Endodermal cell (in vitro differentiated cells): Measurements from ENCODE around the gene BUB3. TPM values are rescaled to one million over a fixed set of nuclear protein-coding genes. Genes with fewer than 3 reads are reported as not detected.

Source experiments
- DNase-seq: peaks from one replicate; pipeline ENCODE4 v3.0.0-alpha.2; 2017
- H3K27ac ChIP-seq: 2 replicates; pipeline ENCODE4 v1.5.1; 2013; ENCODE audit warnings: mild to moderate bottlenecking, low read depth, low read length, moderate library complexity
- H3K27me3 ChIP-seq: 2 replicates; pipeline ENCODE4 v1.6.1; 2013; ENCODE audit warnings: mild to moderate bottlenecking, low read length, moderate library complexity; ENCODE audit not compliant: insufficient read depth, control insufficient read depth, poor library complexity, severe bottlenecking
- H3K36me3 ChIP-seq: 2 replicates; pipeline ENCODE4 v1.7.0; 2013; ENCODE audit warnings: mild to moderate bottlenecking, low read length, moderate library complexity; ENCODE audit not compliant: control insufficient read depth, insufficient read depth
- H3K4me1 ChIP-seq: one replicate; pipeline ENCODE4 v1.7.0; 2013; ENCODE audit warnings: low read length; ENCODE audit not compliant: control insufficient read depth, insufficient read depth
- H3K4me3 ChIP-seq: 2 replicates; pipeline ENCODE4 v1.5.1; 2013; ENCODE audit warnings: mild to moderate bottlenecking, low read length, moderate library complexity
- H3K9ac ChIP-seq: 2 replicates; pipeline ENCODE4 v1.6.1; 2013; ENCODE audit warnings: mild to moderate bottlenecking, low read length, moderate library complexity; ENCODE audit not compliant: poor library complexity, severe bottlenecking; ENCODE audit errors: extremely low read depth
- H3K9me3 ChIP-seq: 2 replicates; pipeline ENCODE4 v1.6.1; 2013; ENCODE audit warnings: mild to moderate bottlenecking, low read length, moderate library complexity; ENCODE audit not compliant: control insufficient read depth
- H3K27ac Mint-ChIP-seq: 2 replicates; pipeline ENCODE4 v1.8.0; 2020; ENCODE audit warnings: mixed read lengths
- H3K27me3 Mint-ChIP-seq: 2 replicates; pipeline ENCODE4 v1.8.0; 2021; ENCODE audit warnings: mild to moderate bottlenecking, mixed read lengths; ENCODE audit not compliant: insufficient read depth
- H3K36me3 Mint-ChIP-seq: 2 replicates; pipeline ENCODE4 v1.8.0; 2020; ENCODE audit warnings: low read depth, mixed read lengths
- H3K4me1 Mint-ChIP-seq: 2 replicates; pipeline ENCODE4 v1.8.0; 2020; ENCODE audit warnings: mixed read lengths
- H3K4me3 Mint-ChIP-seq: 2 replicates; pipeline ENCODE4 v1.8.0; 2020; ENCODE audit warnings: mild to moderate bottlenecking, moderate library complexity, mixed read lengths
- H3K9me3 Mint-ChIP-seq: 2 replicates; pipeline ENCODE4 v1.8.0; 2020; ENCODE audit warnings: mild to moderate bottlenecking, mixed read lengths
- WGBS, 2 experiments: methylation state at CpG; one replicate each; pipeline versions ENCODE4 v1.1.5 to v1.1.7; 2013; ENCODE audit warnings: missing lambda C conversion rate in 2 of 2, mixed read lengths in 1 of 2; ENCODE audit not compliant: insufficient coverage in 1 of 2, insufficient read length in 1 of 2; 5-methylcytosine and 5-hydroxymethylcytosine counted together
- total RNA-seq, 2 donors: library from RNA; stranded (reverse); fragmentation: NEBNext Ultra II Directional in 1 of 2; extraction: Animal tissue kit (Norgen Biotek cat#: 25700) in 1 of 2; gene quantifications; 2 replicates in 1 of 2; 3 replicates in 1 of 2; pipeline ENCODE4 v1.2.1, GENCODE V29; 2021
- TF ChIP-seq, protein P1 (sequence below): fragments of 200-600 bp; sonication (generic); conservative IDR thresholded peaks from 2 replicates; pipeline ENCODE4 v1.5.0; 2021; ENCODE audit warnings: antibody characterized with exemption, mild to moderate bottlenecking

The BUB3 gene
- total RNA-seq, 2 donors from 2014 or later = 113 to 130 TPM

DNA sequence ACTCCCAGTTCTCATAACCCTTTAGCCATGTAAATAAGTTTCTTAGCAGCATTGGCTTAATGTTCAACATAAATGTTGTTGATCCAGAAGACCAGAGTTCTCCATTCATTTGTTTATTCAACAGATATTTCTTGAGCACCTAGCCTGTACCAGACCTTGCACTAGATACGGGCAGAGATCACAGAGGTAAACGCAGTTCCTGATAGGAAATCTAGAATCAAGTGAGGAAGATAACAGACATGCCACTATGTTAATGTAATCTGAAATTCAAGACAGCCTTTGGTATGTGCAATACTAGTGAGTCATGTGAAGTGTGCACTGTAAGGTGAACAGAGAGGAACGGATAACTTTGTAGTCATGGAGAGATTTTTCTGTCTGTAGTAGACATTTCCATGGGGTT, 3.0 kb downstream of the BUB3 start:
- Mint-ChIP-seq H3K4me3 (no peak overlapping the region), H3K27ac (no peak overlapping the region), H3K9me3 (no peaks in the 10 kb centered on the region), H3K4me1 (peaks cover 2% of the 10 kb centered on the region), H3K27me3 (peaks cover 16% of the 10 kb centered on the region), H3K36me3 (peaks cover 52% of the 10 kb centered on the region)
- Histone ChIP-seq H3K27ac (no peak overlapping the region), H3K4me3 (no peak overlapping the region), H3K9ac (no peak overlapping the region), H3K27me3 (peaks cover 15% of the 10 kb centered on the region), H3K4me1 (no peaks in the 10 kb centered on the region), H3K36me3 (peaks cover 64% of the 10 kb centered on the region), H3K9me3 (no peaks in the 10 kb centered on the region)
- no peak for DNase-seq
- WGBS, 2 experiments = 97 to 99% methylated on average over 3 of the region's 3 CpGs
- TF ChIP-seq, protein P1, sequence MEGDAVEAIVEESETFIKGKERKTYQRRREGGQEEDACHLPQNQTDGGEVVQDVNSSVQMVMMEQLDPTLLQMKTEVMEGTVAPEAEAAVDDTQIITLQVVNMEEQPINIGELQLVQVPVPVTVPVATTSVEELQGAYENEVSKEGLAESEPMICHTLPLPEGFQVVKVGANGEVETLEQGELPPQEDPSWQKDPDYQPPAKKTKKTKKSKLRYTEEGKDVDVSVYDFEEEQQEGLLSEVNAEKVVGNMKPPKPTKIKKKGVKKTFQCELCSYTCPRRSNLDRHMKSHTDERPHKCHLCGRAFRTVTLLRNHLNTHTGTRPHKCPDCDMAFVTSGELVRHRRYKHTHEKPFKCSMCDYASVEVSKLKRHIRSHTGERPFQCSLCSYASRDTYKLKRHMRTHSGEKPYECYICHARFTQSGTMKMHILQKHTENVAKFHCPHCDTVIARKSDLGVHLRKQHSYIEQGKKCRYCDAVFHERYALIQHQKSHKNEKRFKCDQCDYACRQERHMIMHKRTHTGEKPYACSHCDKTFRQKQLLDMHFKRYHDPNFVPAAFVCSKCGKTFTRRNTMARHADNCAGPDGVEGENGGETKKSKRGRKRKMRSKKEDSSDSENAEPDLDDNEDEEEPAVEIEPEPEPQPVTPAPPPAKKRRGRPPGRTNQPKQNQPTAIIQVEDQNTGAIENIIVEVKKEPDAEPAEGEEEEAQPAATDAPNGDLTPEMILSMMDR = no peak

DNA sequence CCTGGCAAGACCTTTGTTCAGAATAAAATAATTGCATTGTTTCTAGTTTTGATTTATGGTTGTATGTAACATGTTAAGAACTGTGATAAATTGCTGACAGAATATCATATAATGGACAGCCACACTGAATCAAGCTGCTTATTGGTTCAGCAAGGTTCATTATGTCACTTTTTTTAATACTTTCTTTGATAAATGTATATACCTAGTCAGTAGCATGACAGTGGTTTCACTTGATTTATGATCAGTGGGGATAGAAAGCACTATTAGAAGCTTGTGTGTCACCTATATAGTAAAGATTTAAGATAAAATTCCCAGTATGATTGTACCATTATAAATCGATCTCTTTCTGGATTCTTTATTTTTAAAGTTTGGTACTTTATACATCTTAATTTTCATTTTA, 4.5 kb downstream of the BUB3 start:
- peaks cover 63% of the 10 kb centered on the region for H3K36me3 Mint-ChIP-seq
- H3K27ac Mint-ChIP-seq = no peak overlapping the region
- Histone ChIP-seq H3K36me3 (peaks cover 79% of the 10 kb centered on the region), H3K4me3 (no peak overlapping the region), H3K27me3 (no peaks in the 10 kb centered on the region), H3K9ac (no peak overlapping the region), H3K27ac (no peak overlapping the region), H3K9me3 (no peaks in the 10 kb centered on the region), H3K4me1 (no peaks in the 10 kb centered on the region)
- no CpG with 5 or more reads among the region's 1 CpG for WGBS, 2 experiments
- TF ChIP-seq, protein P1 = no peak
- no peaks in the 10 kb centered on the region for H3K9me3 Mint-ChIP-seq
- no peak for DNase-seq
- H3K4me3 Mint-ChIP-seq = no peak overlapping the region
- peaks cover 2% of the 10 kb centered on the region for H3K4me1 Mint-ChIP-seq
- peaks cover 2% of the 10 kb centered on the region for H3K27me3 Mint-ChIP-seq

DNA sequence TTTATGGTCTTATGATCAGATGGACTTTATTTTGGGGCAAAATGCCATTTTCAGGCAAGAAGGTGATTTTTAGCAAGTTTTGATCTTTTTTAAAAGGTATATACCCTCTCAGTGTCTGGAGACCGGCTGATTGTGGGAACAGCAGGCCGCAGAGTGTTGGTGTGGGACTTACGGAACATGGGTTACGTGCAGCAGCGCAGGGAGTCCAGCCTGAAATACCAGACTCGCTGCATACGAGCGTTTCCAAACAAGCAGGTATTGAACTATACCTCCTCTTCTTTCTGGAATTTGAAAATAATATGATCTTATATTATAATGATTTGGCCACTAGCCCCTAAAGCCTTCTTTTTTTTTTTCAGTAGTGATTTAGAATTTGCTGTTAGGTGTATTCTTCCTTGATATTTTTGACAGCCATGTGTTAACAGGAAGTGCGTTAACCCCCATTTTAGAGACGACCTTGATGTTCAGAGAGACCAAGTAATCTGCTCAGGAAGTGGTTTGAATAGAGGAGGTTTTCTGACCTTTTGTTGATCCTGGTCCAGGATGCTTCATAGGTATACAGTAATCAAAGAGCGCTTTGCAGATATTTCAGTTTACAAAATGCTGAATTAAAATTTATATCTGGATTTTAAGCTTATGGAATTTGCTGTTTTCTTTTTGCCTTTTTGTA, 6.2 kb downstream of the BUB3 start:
- H3K9ac ChIP-seq = no peak overlapping the region
- H3K4me3 ChIP-seq = no peak overlapping the region
- H3K27ac ChIP-seq = no peak overlapping the region
- Mint-ChIP-seq H3K36me3 (peaks cover 68% of the 10 kb centered on the region), H3K4me3 (no peak overlapping the region), H3K4me1 (peaks cover 2% of the 10 kb centered on the region), H3K27me3 (no peaks in the 10 kb centered on the region), H3K27ac (no peak overlapping the region), H3K9me3 (no peaks in the 10 kb centered on the region)
- H3K36me3 ChIP-seq = peaks cover 92% of the 10 kb centered on the region
- DNase-seq = no peak
- H3K9me3 ChIP-seq = no peaks in the 10 kb centered on the region
- TF ChIP-seq, protein P1 = no peak
- WGBS, 2 experiments = 95 to 98% methylated on average over 8 to 9 of the region's 11 CpGs
- no peaks in the 10 kb centered on the region for H3K4me1 ChIP-seq
- no peaks in the 10 kb centered on the region for H3K27me3 ChIP-seq
